Thoracic aorta (tissue), 2 donors: ENCODE data around the gene MEIS1. TPM values are rescaled to one million over a fixed set of nuclear protein-coding genes. Genes with fewer than 3 reads are reported as not detected.

Experiments used
- ATAC-seq: fragments of 150-250 bp; one replicate; pipeline ENCODE4 v1.8.0; 2017; ENCODE audit warnings: low read depth; ENCODE audit not compliant: insufficient number of reproducible peaks, low FRiP score
- DNase-seq: peaks from one replicate; pipeline ENCODE4 v3.0.0-alpha.2; 2020; ENCODE audit warnings: low spot score
- H3K27ac ChIP-seq, 2 donors: fragments of 200-600 bp; sonication (generic); 1 replicate in 1 of 2; 2 replicates in 1 of 2; pipeline ENCODE4 v1.5.1; 2016; ENCODE audit warnings: mild to moderate bottlenecking in 2 of 2, moderate library complexity in 2 of 2
- H3K27me3 ChIP-seq: fragments of 200-600 bp; sonication (generic); replicated peaks from 2 replicates; pipeline ENCODE4 v1.6.0; 2016; ENCODE audit warnings: mild to moderate bottlenecking; ENCODE audit not compliant: insufficient read depth
- H3K36me3 ChIP-seq: fragments of 200-600 bp; sonication (generic); one replicate; pipeline ENCODE4 v1.5.1; 2016
- H3K4me1 ChIP-seq, 2 donors: fragments of 200-600 bp; sonication (generic); 1 replicate in 1 of 2; 2 replicates in 1 of 2; pipeline versions ENCODE4 v1.5.1 to v1.6.0; 2016; ENCODE audit warnings: low read depth in 2 of 2, mild to moderate bottlenecking in 1 of 2; ENCODE audit not compliant: control insufficient read depth in 1 of 2
- H3K4me3 ChIP-seq: fragments of 200-600 bp; sonication (generic); 2 replicates; pipeline ENCODE4 v1.5.1; 2016; ENCODE audit warnings: mild to moderate bottlenecking
- H3K9me3 ChIP-seq: fragments of 200-600 bp; sonication (generic); 2 replicates; pipeline ENCODE4 v1.5.1; 2016
- total RNA-seq, 2 donors: library from RNA; depleted of rRNA; stranded (reverse); fragments of >200 nt; gene quantifications; one replicate each; pipeline versions ENCODE4 v1.1.0 to v1.2.3, GENCODE V29; 2016
- TF ChIP-seq, protein P1 (sequence below): fragments of 200-600 bp; sonication (generic); IDR thresholded peaks from one replicate; pipeline ENCODE4 v1.5.1; 2019; ENCODE audit warnings: antibody characterized with exemption

The MEIS1 gene
- total RNA-seq, 2 donors from 2014 or later = 29.4 to 58.4 TPM

DNA sequence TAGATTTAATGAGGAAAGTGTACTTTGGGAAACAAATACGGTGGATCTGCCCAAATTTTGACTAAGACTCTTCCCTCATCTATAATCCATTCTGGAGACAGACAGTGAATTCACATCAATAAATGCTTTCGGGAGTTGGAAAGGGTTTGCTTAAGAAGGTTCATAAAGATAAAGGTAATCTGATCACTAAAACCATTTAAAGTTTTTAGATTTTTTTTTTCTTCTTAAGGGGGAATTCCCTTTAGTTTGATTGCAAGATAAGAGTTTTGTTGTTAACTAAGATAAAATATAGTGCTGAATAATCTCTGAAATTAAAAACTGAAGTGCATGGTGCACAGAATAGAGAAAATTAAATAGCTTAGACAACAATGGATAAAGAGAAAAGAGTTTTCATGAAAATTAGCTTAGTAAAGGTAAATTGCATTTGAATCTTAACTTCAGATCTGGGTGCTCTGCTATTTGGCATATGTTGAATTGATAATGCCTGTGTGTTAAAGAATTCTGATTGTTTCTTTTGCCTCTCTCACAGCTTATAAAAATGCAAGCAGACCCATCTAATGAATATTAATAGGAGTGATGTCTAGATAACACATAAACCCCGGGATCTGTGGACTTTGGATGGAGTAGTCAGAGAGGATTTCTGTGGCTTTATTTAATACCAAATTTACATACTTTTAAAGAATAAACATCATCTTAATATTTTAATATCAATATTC, 100.8 kb downstream of the MEIS1 start:
- TF ChIP-seq, protein P1, sequence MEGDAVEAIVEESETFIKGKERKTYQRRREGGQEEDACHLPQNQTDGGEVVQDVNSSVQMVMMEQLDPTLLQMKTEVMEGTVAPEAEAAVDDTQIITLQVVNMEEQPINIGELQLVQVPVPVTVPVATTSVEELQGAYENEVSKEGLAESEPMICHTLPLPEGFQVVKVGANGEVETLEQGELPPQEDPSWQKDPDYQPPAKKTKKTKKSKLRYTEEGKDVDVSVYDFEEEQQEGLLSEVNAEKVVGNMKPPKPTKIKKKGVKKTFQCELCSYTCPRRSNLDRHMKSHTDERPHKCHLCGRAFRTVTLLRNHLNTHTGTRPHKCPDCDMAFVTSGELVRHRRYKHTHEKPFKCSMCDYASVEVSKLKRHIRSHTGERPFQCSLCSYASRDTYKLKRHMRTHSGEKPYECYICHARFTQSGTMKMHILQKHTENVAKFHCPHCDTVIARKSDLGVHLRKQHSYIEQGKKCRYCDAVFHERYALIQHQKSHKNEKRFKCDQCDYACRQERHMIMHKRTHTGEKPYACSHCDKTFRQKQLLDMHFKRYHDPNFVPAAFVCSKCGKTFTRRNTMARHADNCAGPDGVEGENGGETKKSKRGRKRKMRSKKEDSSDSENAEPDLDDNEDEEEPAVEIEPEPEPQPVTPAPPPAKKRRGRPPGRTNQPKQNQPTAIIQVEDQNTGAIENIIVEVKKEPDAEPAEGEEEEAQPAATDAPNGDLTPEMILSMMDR = no peak
- Histone ChIP-seq H3K27ac (no peak overlapping the region), H3K27me3 (no peaks in the 10 kb centered on the region), H3K4me1 (peaks cover 6 to 52% of the 10 kb centered on the region in 2 donors), H3K36me3 (no peaks in the 10 kb centered on the region), H3K9me3 (no peaks in the 10 kb centered on the region), H3K4me3 (no peak overlapping the region)
- no peak for ATAC-seq
- DNase-seq = no peak

DNA sequence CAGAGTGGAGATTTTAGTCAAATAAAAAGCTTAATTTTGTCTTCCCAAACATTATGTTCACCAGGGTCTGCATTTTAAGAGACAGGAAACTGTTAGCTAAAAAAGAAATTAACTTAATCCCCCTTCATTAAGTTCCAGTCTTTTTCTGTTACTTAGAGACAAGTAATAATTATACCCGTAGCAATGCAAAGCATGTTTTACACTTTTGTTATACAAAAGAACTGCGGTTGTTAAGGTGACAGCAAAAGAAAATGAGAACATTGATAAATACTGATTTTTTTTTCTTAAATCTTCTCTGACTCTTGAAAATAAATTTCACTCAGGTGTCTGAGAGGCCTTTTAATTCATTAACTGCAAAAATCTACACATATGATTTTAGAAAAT, 101.4 kb downstream of the MEIS1 start:
- no peak for DNase-seq
- H3K27me3 ChIP-seq = no peaks in the 10 kb centered on the region
- no peak for ATAC-seq
- TF ChIP-seq, protein P1 = no peak
- H3K4me1 ChIP-seq = peaks cover 6 to 53% of the 10 kb centered on the region in 2 donors
- no peak overlapping the region for H3K27ac ChIP-seq
- H3K36me3 ChIP-seq = no peaks in the 10 kb centered on the region
- no peak overlapping the region for H3K4me3 ChIP-seq
- no peaks in the 10 kb centered on the region for H3K9me3 ChIP-seq

DNA sequence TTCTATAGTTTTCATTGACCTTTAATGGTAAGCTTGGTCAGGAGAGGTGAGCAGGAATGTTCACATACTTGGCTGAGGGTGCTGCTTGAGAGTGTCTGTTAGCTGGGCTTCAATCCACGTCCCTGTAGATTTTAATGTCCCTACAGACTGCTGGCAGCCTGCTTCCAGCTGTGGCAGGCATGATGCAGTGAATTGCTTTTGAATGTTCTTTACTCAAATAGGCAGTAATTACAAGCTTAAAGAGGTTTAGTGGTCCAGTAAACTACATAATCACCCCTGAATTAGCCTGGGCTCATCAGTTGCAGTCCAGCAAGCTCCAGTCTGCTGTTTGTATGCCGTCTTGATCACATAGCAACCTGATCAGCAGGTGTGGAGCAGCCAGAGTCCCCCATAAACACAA, 102.1 kb downstream of the MEIS1 start:
- TF ChIP-seq, protein P1 = no peak

DNA sequence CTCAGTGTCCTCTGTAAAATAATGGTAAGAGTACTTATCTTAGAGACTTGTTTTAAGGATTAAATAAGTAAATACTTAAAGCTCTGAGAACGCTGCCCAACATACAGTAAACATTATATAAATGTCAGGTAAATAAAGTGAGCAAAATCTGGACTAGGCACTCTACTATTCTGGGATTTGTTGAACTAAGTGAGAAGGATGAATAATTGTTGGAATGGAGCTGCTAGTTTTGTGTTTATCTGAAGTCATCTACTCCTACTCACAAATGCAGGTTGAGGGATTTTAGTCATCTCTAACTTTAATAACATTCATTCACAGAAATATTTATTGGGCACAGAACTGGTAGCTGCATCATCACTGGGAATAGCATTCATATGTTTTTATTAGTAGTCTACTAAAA, 103.4 kb downstream of the MEIS1 start:
- DNase-seq (no peak), ATAC-seq (no peak)
- no peak overlapping the region for H3K4me3 ChIP-seq
- H3K9me3 ChIP-seq = no peaks in the 10 kb centered on the region
- H3K36me3 ChIP-seq = no peaks in the 10 kb centered on the region
- TF ChIP-seq, protein P1 = no peak
- H3K4me1 ChIP-seq = peaks cover 12 to 63% of the 10 kb centered on the region in 2 donors
- no peaks in the 10 kb centered on the region for H3K27me3 ChIP-seq
- no peak overlapping the region for H3K27ac ChIP-seq

More for the DNA sequence above, 102.1 kb downstream of the MEIS1 start:
- Histone ChIP-seq H3K4me1 (peaks cover 6 to 60% of the 10 kb centered on the region in 2 donors), H3K36me3 (no peaks in the 10 kb centered on the region), H3K27ac (no peak overlapping the region), H3K9me3 (no peaks in the 10 kb centered on the region), H3K4me3 (no peak overlapping the region), H3K27me3 (no peaks in the 10 kb centered on the region)
- DNase-seq = no peak
- ATAC-seq = no peak

DNA sequence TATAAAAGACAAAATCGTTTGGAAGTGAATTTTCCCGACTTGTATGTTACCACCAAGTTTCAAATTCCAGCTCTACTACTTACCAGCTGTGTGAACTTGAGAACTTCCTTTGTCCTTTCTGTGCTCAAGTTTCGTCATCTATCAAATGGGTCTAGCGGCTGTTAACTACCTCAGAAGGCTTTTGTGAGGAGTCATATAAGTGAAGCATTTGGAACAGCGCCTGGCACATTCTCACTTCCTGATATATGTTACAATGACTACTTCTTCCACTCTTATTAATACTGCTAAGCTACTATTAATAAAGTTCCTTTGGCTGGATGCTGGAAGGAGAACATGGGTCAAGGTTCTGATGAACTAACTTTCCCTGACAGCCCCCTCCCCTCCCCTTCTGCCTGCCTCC, 104.5 kb downstream of the MEIS1 start:
- DNase-seq (no peak), ATAC-seq (no peak)
- TF ChIP-seq, protein P1 = no peak
- Histone ChIP-seq H3K36me3 (no peaks in the 10 kb centered on the region), H3K27ac (no peak overlapping the region), H3K4me3 (no peak overlapping the region), H3K4me1 (peaks cover 12 to 71% of the 10 kb centered on the region in 2 donors), H3K27me3 (no peaks in the 10 kb centered on the region), H3K9me3 (no peaks in the 10 kb centered on the region)
